Smooth muscle cell (in vitro differentiated cells): ENCODE results near the gene RYR2. TPM values are rescaled to one million over a fixed set of nuclear protein-coding genes. Genes with fewer than 3 reads are reported as not detected.

Experiments
- DNase-seq: peaks from one replicate; lab custom pipeline; 2025; ENCODE audit not compliant: unreplicated experiment; lab: John Stamatoyannopoulos, UW
- H2AFZ ChIP-seq: fragments of 200-600 bp; sonication (generic); 2 replicates; pipeline ENCODE4 v1.6.0; 2016; ENCODE audit warnings: antibody characterized with exemption, low read depth, mild to moderate bottlenecking
- H3F3A ChIP-seq: fragments of 200-600 bp; sonication (generic); 2 replicates; pipeline ENCODE4 v1.6.0; 2017; ENCODE audit warnings: antibody characterized with exemption, low read depth
- H3K27ac ChIP-seq: fragments of 200-600 bp; sonication (generic); 2 replicates; pipeline ENCODE4 v1.5.1; 2016; ENCODE audit warnings: low read depth, mild to moderate bottlenecking
- H3K27me3 ChIP-seq: fragments of 200-600 bp; sonication (generic); 2 replicates; pipeline ENCODE4 v1.6.1; 2016; ENCODE audit warnings: low read depth, mild to moderate bottlenecking
- H3K36me3 ChIP-seq: fragments of 200-600 bp; sonication (generic); 2 replicates; pipeline ENCODE4 v1.5.1; 2016; ENCODE audit warnings: low read depth
- H3K4me1 ChIP-seq: fragments of 200-600 bp; sonication (generic); 2 replicates; pipeline ENCODE4 v1.5.1; 2016; ENCODE audit warnings: low read depth
- H3K4me2 ChIP-seq: fragments of 200-600 bp; sonication (generic); 2 replicates; pipeline ENCODE4 v1.6.0; 2016; ENCODE audit warnings: mild to moderate bottlenecking
- H3K4me3 ChIP-seq: fragments of 200-600 bp; sonication (generic); 2 replicates; pipeline ENCODE4 v1.5.1; 2016; ENCODE audit warnings: mild to moderate bottlenecking
- H3K79me2 ChIP-seq: fragments of 200-600 bp; sonication (generic); 2 replicates; pipeline ENCODE4 v1.6.0; 2016; ENCODE audit warnings: low read depth, mild to moderate bottlenecking
- H3K9ac ChIP-seq: fragments of 200-600 bp; sonication (generic); 2 replicates; pipeline ENCODE4 v1.6.0; 2016; ENCODE audit warnings: low read depth
- H3K9me3 ChIP-seq: fragments of 200-600 bp; sonication (generic); replicated peaks from 2 replicates; pipeline ENCODE4 v1.5.1; 2016; ENCODE audit warnings: low read depth
- H4K20me1 ChIP-seq: fragments of 200-600 bp; sonication (generic); 2 replicates; pipeline ENCODE4 v1.6.0; 2016; ENCODE audit warnings: low read depth
- CTCF ChIP-seq: fragments of 200-600 bp; sonication (generic); IDR thresholded peaks from 2 replicates; pipeline ENCODE4 v1.5.1; 2017; ENCODE audit warnings: borderline replicate concordance, mild to moderate bottlenecking, antibody characterized with exemption; ENCODE audit not compliant: insufficient read depth, poor library complexity, severe bottlenecking
- WGBS: methylation state at CpG from one replicate; pipeline ENCODE4 v1.1.7; 2016; ENCODE audit warnings: low lambda C conversion rate; 5-methylcytosine and 5-hydroxymethylcytosine counted together
- polyA plus RNA-seq: library from polyadenylated mRNA; unstranded; fragments of >200 nt; fragmentation: Nextera tagmentation; extraction: Ambion mirVana; gene quantifications from 2 replicates; pipeline ENCODE4 v1.2.1, GENCODE V29; 2016
- total RNA-seq: library from RNA; depleted of rRNA; stranded (reverse); fragments of >200 nt; gene quantifications from 2 replicates; pipeline ENCODE4 v1.2.3, GENCODE V29; 2014

RYR2 gene
- total and polyA plus RNA-seq, 2 experiments from 2014 or later: 0.09 TPM; not detected in 1

GRCh38 chr1:237033804-237034203 is 8.2 kb upstream of the RYR2 start:
- DNase-seq: no peak
- TF ChIP-seq CTCF: no peak
- Histone ChIP-seq H3K79me2 (no peaks in the 10 kb centered on the region), H3K9ac (no peak overlapping the region), H4K20me1 (no peaks in the 10 kb centered on the region), H3K36me3 (no peaks in the 10 kb centered on the region), H3K4me3 (no peak overlapping the region), H2AFZ (no peak overlapping the region), H3K4me1 (peaks cover 4% of the 10 kb centered on the region), H3K4me2 (no peak overlapping the region), H3K9me3 (no peaks in the 10 kb centered on the region), H3K27me3 (peaks cover 9% of the 10 kb centered on the region), H3F3A (no peaks in the 10 kb centered on the region), H3K27ac (no peak overlapping the region)
- 91% methylated on average over 4 of the region's 4 CpGs for WGBS

GRCh38 chr1:237035759-237036158 is 6.2 kb upstream of the RYR2 start:
- no peak for TF ChIP-seq CTCF
- Histone ChIP-seq H4K20me1 (no peaks in the 10 kb centered on the region), H3F3A (no peaks in the 10 kb centered on the region), H3K79me2 (no peaks in the 10 kb centered on the region), H3K9me3 (no peaks in the 10 kb centered on the region), H3K4me1 (peaks cover 4% of the 10 kb centered on the region), H3K4me3 (no peak overlapping the region), H3K36me3 (no peaks in the 10 kb centered on the region), H3K9ac (no peak overlapping the region), H3K4me2 (no peak overlapping the region), H3K27ac (no peak overlapping the region), H3K27me3 (peaks cover 17% of the 10 kb centered on the region), H2AFZ (no peak overlapping the region)
- 94% methylated on average over 1 of the region's 1 CpG for WGBS
- no peak for DNase-seq

- no peaks in the 10 kb centered on the region for H3K9me3 ChIP-seq
- no peak overlapping the region for H3K9ac ChIP-seq
- no peak for TF ChIP-seq CTCF
- H3K4me3 ChIP-seq: no peak overlapping the region
- H3K27me3 ChIP-seq: peaks cover 39% of the 10 kb centered on the region
- H3K79me2 ChIP-seq: no peaks in the 10 kb centered on the region
- no peak overlapping the region for H2AFZ ChIP-seq
- H3K27ac ChIP-seq: no peak overlapping the region
- no peaks in the 10 kb centered on the region for H4K20me1 ChIP-seq
- peaks cover 4% of the 10 kb centered on the region for H3K4me1 ChIP-seq
- WGBS: 87% methylated on average over 6 of the region's 6 CpGs
- no peaks in the 10 kb centered on the region for H3F3A ChIP-seq
- no peaks in the 10 kb centered on the region for H3K36me3 ChIP-seq
- H3K4me2 ChIP-seq: no peak overlapping the region
- DNase-seq: no peak
These were observed 3.8 kb upstream of the RYR2 start for GRCh38 chr1:237038211-237038610.

- Histone ChIP-seq H3K4me2 (no peak overlapping the region), H3K79me2 (no peaks in the 10 kb centered on the region), H3K9ac (no peak overlapping the region), H3K4me3 (no peak overlapping the region), H3F3A (no peaks in the 10 kb centered on the region), H3K27ac (no peak overlapping the region), H2AFZ (no peak overlapping the region), H3K9me3 (no peaks in the 10 kb centered on the region), H3K36me3 (no peaks in the 10 kb centered on the region), H3K27me3 (peaks cover 66% of the 10 kb centered on the region), H3K4me1 (peaks cover 4% of the 10 kb centered on the region), H4K20me1 (no peaks in the 10 kb centered on the region)
- DNase-seq: no peak
- no peak for TF ChIP-seq CTCF
- WGBS: 88% methylated on average over 10 of the region's 10 CpGs
These were observed 1.2 kb upstream of the RYR2 start for GRCh38 chr1:237040823-237041222.
